GM21825 (cell line): ENCODE measurements around the gene RPRML.

Experiments used
- ATAC-seq: cut with Tn5 transposase; IDR thresholded peaks from one replicate; pipeline ENCODE4 v1.9.1; 2021; ENCODE audit warnings: mild to moderate bottlenecking, moderate library complexity; ENCODE audit not compliant: unreplicated experiment

The RPRML gene

DNA sequence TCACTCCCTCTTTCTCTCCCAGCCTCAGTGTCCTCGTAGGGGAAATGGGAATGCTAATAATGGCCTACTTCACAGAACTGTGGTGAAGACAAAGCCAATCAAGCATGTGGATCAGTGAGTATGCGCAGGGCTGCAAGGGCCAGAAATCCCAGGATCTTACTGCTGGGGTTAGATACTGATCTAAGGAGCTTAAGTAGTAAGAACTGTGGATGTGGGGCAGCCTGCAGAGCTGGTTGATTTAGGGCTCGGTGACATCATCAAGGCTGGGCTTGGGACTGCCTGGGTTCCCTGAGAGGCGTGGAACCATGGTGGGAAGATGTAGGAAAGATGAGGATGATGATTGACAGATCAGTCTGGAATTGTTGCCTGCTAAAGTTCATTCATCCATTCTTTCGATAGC lies 30.5 kb downstream of the RPRML start:
- no peak for ATAC-seq

- ATAC-seq = no peak
Observed at GRCh38 chr17:46947216-46947615, 31.8 kb downstream of the RPRML start.

DNA sequence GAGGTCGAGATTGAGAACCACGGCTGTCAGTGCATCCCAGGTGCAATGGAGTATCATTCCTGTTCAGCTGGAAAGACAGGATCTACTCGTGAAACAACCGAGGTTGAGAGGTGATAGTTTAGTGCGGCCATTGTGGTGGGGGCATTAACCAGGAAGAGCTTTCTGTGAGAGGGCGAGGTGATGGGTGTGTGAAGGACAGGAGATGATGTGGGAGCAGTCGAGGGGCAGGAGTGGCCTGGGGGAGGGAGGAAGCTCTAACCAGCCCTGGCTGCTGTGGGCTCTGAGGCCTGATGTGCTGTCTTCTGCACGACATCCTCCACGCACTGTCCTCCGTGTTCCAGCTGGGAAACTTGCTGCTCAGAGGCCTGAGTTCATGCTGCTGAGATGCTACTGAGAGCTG lies 34.1 kb downstream of the RPRML start:
- ATAC-seq = no peak

DNA sequence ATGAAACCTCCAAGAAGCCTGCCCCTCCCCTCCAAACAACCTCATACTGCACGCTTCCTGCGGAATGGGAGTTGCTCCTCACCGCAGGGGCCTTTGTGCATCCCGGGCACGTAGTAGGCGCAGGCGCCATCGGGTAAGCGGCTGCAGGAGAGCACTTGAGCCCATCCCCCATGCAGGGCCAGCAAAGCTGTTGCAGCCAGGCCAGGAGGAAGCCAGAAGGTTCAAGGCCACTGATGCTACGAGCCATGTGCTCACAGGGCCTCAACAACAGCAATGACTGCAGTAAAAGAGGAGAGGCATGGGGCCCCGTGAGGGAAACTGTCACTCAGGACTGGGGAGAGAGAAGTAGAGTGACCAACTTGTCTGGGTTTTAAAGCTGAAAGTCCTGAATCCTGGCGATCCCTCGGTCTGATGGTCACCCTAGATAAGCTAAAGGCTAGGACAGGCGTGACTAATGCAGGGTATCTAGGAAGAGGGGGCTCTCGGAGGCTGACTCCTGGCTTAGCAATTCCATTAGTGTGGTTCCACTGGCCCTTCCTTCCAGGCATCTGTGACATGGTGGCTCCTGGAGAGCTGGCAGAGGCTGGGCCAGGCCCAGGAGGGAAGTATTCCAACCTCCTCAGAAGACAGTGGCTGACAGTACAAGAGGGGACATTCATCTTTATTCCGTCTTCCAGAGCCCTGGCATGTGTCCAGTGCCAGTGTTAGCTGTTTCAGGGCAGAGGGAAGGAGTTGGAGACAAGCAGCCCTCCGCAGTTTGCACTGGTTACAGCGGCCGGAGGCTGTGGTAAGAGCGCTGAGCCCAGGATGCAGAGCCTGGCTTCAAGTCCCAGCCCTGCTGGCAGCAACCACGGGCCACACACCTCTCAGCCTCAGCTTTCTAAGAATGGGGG lies 35.3 kb downstream of the RPRML start:
- ATAC-seq = no peak

DNA sequence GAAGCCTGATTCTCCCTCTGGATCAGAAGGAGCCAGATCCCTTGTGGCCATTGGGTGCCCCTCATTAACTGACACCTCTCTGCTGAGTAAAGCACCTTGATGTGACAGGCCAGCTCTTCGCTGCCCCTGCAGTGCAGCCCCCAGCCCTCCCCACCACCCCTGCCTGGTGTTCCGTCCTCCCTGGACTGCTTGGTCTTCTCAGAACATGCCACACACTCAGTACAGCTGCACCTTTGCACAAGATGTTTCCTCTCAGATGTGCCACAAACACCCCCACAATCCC lies 35.9 kb downstream of the RPRML start:
- ATAC-seq = no peak

DNA sequence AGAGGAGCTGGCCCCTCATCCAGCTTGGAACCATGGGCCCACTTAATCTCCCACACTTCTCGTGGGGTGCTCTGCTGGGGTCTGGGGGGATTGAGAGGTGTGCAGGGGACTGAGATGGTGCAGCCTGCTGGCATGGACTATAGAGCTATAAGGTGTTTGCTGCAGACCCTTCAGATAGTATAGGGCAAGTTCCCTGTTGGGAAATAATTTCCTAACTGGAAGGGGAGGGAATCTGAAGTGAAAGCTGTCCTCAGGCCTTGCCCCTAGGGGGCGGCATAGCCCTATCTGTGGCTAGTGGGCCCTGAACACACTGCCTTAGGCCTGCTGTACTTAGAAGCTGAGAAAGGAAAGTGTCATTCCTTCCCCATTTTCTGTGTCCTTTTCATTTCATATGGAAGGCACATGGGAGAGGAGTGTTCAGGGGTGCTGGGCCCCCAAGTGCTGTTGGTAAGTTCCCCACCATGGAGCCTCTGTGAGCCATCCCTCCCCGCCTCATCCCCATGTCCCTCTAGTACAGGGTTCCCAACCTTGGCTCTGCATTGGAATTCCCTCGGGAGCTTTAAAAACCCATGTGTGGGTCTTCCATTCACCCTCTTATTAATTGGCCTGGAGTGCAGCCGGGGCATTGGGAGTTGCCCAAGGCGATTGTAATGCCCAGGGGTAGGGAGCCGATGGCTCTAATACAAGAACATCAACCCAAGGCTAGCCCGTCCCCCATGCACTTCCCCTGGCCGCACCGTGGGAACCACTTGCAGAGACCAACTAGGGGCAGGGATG lies 36.4 kb downstream of the RPRML start:
- ATAC-seq = no peak

DNA sequence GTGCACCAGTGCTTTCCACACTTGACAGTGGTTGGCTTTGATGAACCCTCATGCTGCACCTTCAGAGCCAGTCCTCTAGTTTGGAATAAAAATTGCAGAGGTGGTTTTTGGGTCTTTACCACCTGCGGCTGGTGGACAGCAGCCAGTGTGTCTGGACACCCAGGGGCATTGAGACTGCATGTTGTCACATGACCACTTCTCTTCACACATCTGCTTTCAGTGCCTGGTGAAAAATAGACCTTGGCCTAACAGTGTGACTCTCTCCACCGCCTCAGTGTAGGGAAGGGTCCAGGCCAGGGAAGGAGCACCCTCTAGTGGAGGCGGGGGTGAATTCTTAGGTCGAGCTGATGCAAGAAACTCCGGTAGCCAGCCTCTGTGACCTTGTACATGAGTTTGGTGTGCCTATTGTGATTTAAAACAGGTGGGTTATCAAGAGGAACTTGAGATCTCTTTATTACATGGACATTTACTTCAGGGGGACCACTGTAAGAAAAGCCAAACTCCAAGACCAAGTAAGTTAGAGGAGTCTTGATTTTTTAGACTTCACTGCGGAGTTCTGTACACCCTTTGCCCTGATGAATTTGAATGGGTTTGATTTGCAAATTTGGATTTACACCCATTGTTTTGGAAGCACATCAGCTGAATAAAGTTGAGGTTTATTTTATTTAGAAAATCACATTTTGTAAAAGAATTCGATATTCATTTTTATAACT lies 38.2 kb downstream of the RPRML start:
- peak; percentile 54 for ATAC-seq

DNA sequence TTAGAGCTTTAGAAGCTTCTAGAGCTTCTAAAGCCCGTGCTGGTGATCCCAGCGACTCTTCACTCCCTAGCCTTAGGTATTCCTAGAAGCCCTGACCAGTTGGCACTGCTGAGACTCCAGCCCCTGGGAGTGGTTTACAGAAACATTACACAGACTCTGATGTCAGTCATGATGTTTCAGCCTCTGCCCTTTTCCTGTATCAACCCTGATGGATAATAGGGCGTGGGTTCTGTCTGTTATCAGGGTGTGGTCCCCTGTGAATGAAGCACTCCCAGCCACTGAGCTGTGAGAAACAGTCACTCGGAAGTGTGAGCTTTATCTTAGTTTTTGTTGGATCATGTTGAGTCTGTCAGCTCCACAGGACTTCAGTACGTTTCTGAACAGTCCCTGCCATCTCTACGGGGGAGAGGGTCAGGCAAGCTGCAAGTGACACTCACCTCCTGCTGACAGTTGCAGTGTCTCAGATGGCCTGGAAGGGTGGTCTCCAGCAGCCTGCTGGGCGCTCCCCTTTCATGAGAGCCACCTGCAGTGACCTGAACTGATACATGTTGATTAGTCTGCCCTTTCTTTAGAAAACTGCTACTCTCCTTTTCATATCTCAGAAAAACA lies 43.3 kb downstream of the RPRML start:
- no peak for ATAC-seq

DNA sequence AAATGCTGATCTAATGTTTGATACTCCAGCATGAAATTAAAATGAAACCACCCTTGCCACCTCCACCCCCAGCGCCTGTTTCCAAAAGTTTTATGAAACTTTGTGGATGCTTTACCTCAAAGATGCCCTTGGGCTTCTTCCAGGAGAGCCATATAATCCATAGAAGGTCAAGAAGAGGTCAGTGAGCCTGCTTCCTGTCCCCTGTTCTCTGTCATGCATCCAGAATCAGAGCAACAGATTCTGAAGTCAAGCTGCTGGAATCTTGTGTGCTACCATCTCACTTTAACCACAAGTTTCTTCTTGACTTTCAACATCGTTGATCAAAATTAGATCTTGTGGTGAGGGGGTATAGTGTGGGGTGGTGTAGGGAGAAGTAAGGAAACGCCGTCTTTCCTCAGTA lies 47.5 kb downstream of the RPRML start:
- no peak for ATAC-seq

GRCh38 chr17:46930051-46930450 lies 49.0 kb downstream of the RPRML start:
- no peak for ATAC-seq

DNA sequence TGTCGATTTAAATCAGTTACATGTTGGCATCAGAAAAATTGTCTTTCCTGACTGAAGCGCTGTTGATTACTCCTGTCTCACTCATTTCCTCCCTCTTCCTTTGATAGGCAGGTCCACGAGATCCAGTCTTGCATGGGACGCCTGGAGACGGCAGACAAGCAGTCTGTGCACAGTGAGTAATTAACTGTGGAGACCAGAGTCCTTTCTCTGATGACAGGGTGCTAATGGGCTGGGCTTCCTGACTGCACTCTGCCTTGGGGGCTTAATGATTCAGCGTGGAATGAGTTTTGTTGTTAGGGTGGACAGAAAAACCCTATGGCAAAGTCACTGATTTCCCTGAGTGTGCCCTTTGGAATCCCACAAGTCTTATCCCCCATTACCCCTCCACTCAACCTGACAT lies 49.6 kb downstream of the RPRML start:
- no peak for ATAC-seq

GRCh38 chr17:46928467-46929261 lies 50.4 kb downstream of the RPRML start:
- no peak for ATAC-seq
